Liver (tissue), 3 donors: ENCODE data around the gene CCDC40.

Experiments
- CTCF ChIP-seq: fragments of 150-350 bp; IDR thresholded peaks from 2 replicates; pipeline ENCODE4 v1.5.1; 2017; ENCODE audit warnings: improper control_type of control experiment, low read depth, low read length; ENCODE audit not compliant: missing input control
- GABPA ChIP-seq, 2 donors: IDR thresholded peaks in 1 of 2; conservative IDR thresholded peaks in 1 of 2; 2 replicates each; pipeline ENCODE4 v1.6.1; 2016; ENCODE audit warnings: antibody characterized with exemption in 2 of 2, mild to moderate bottlenecking in 1 of 2, moderate library complexity in 1 of 2
- RAD21 ChIP-seq, 2 donors: IDR thresholded peaks; 2 replicates each; pipeline ENCODE4 v1.6.1; 2016; ENCODE audit warnings: antibody characterized with exemption in 2 of 2, mild to moderate bottlenecking in 2 of 2
- RXRA ChIP-seq, 2 donors: IDR thresholded peaks; 2 replicates each; pipeline ENCODE4 v1.6.1; 2017 to 2018; ENCODE audit warnings: antibody characterized with exemption in 2 of 2, mild to moderate bottlenecking in 1 of 2
- donor health status: healthy.
- donor health status: healthy.

GRCh38 chr17:80112471-80113032 is 76.1 kb downstream of the CCDC40 start:
- TF ChIP-seq GABPA (IDR thresholded peaks at IDR 0.05 in 1 of 2, conservative IDR thresholded peaks at IDR 0.05 in 1 of 2) (no peak), RXRA (IDR thresholded peaks at IDR 0.05) (no peak), RAD21 (IDR thresholded peaks at IDR 0.05) (no peak), CTCF (no peak)
